ENCODE results near the gene MRPL51.

The MRPL51 gene

DNA sequence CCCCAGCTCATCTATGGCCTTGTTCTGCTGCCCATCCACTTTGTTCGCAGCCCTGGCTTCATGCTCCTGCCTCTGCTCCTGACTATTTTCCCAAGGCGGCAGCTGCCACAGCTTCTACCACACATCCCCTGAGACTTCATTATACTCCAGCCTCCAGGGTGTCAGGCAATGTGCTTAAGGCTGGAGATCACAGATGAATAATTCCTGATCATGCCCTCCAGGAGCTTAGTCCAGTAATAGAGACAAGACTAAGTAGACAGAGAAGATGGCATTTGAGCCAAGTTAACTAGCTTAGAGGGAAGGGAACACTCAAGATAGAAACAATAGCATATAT lies 34.1 kb downstream of the MRPL51 start:
- no peak overlapping the region for H3K27ac ChIP-seq (ENCODE audit: low read length)
- no peaks in the 10 kb centered on the region for H3K9me3 ChIP-seq (ENCODE audit: control insufficient read depth in 2 of 2, low read length in 2 of 2)
- no peak overlapping the region for H3K4me3 ChIP-seq (ENCODE audit: low read length in 2 of 2)
- no peak overlapping the region for H3K9ac ChIP-seq (ENCODE audit: low read length in 2 of 2)
- no peaks in the 10 kb centered on the region for H3K27me3 ChIP-seq (ENCODE audit: control insufficient read depth in 1 of 2, insufficient read depth in 2 of 2, low read length in 2 of 2)
- peaks cover 10% of the 10 kb centered on the region for H3K4me1 ChIP-seq (ENCODE audit: control insufficient read depth, insufficient read depth, low read length)
- peaks cover 59 to 66% of the 10 kb centered on the region in 2 donors for H3K36me3 ChIP-seq (ENCODE audit: control insufficient read depth in 2 of 2, insufficient read depth in 2 of 2, low read length in 2 of 2)

GRCh38 chr12:6458281-6459003 lies 34.6 kb downstream of the MRPL51 start:
- Histone ChIP-seq H3K27ac (ENCODE audit: low read length) (no peak overlapping the region), H3K9ac (ENCODE audit: low read length in 2 of 2) (no peak overlapping the region), H3K36me3 (ENCODE audit: control insufficient read depth in 2 of 2, insufficient read depth in 2 of 2, low read length in 2 of 2) (peaks cover 55 to 61% of the 10 kb centered on the region in 2 donors), H3K4me1 (ENCODE audit: control insufficient read depth, insufficient read depth, low read length) (peaks cover 9% of the 10 kb centered on the region), H3K4me3 (ENCODE audit: low read length in 2 of 2) (no peak overlapping the region), H3K27me3 (ENCODE audit: control insufficient read depth in 1 of 2, insufficient read depth in 2 of 2, low read length in 2 of 2) (no peaks in the 10 kb centered on the region), H3K9me3 (ENCODE audit: control insufficient read depth in 2 of 2, low read length in 2 of 2) (no peaks in the 10 kb centered on the region)

GRCh38 chr12:6457220-6457945 lies 35.7 kb downstream of the MRPL51 start:
- Histone ChIP-seq H3K9ac (ENCODE audit: low read length in 2 of 2) (no peak overlapping the region), H3K27me3 (ENCODE audit: control insufficient read depth in 1 of 2, insufficient read depth in 2 of 2, low read length in 2 of 2) (no peaks in the 10 kb centered on the region), H3K4me1 (ENCODE audit: control insufficient read depth, insufficient read depth, low read length) (peaks cover 17% of the 10 kb centered on the region), H3K9me3 (ENCODE audit: control insufficient read depth in 2 of 2, low read length in 2 of 2) (no peaks in the 10 kb centered on the region), H3K27ac (ENCODE audit: low read length) (no peak overlapping the region), H3K36me3 (ENCODE audit: control insufficient read depth in 2 of 2, insufficient read depth in 2 of 2, low read length in 2 of 2) (peaks cover 45 to 55% of the 10 kb centered on the region in 2 donors), H3K4me3 (ENCODE audit: low read length in 2 of 2) (no peak overlapping the region)

GRCh38 chr12:6452944-6453630 lies 40.0 kb downstream of the MRPL51 start:
- H3K27me3 ChIP-seq (ENCODE audit: control insufficient read depth in 1 of 2, insufficient read depth in 2 of 2, low read length in 2 of 2) = no peaks in the 10 kb centered on the region
- H3K4me3 ChIP-seq (ENCODE audit: low read length in 2 of 2) = peak overlapping the region; percentile 88 to 96
- H3K36me3 ChIP-seq (ENCODE audit: control insufficient read depth in 2 of 2, insufficient read depth in 2 of 2, low read length in 2 of 2) = peaks cover 16 to 17% of the 10 kb centered on the region in 2 donors
- H3K9ac ChIP-seq (ENCODE audit: low read length in 2 of 2) = peak overlapping the region; percentile 93 to 94
- H3K9me3 ChIP-seq (ENCODE audit: control insufficient read depth in 2 of 2, low read length in 2 of 2) = no peaks in the 10 kb centered on the region
- peaks cover 37% of the 10 kb centered on the region for H3K4me1 ChIP-seq (ENCODE audit: control insufficient read depth, insufficient read depth, low read length)
- H3K27ac ChIP-seq (ENCODE audit: low read length) = peak overlapping the region; percentile 98

GRCh38 chr12:6452245-6452943 lies 40.7 kb downstream of the MRPL51 start:
- Histone ChIP-seq H3K36me3 (ENCODE audit: control insufficient read depth in 2 of 2, insufficient read depth in 2 of 2, low read length in 2 of 2) (peaks cover 12 to 14% of the 10 kb centered on the region in 2 donors), H3K27me3 (ENCODE audit: control insufficient read depth in 1 of 2, insufficient read depth in 2 of 2, low read length in 2 of 2) (no peaks in the 10 kb centered on the region), H3K9ac (ENCODE audit: low read length in 2 of 2) (peak overlapping the region; percentile 93 to 94), H3K9me3 (ENCODE audit: control insufficient read depth in 2 of 2, low read length in 2 of 2) (no peaks in the 10 kb centered on the region), H3K4me1 (ENCODE audit: control insufficient read depth, insufficient read depth, low read length) (peaks cover 37% of the 10 kb centered on the region), H3K4me3 (ENCODE audit: low read length in 2 of 2) (peak overlapping the region; percentile 88 to 96), H3K27ac (ENCODE audit: low read length) (peak overlapping the region; percentile 98)

DNA sequence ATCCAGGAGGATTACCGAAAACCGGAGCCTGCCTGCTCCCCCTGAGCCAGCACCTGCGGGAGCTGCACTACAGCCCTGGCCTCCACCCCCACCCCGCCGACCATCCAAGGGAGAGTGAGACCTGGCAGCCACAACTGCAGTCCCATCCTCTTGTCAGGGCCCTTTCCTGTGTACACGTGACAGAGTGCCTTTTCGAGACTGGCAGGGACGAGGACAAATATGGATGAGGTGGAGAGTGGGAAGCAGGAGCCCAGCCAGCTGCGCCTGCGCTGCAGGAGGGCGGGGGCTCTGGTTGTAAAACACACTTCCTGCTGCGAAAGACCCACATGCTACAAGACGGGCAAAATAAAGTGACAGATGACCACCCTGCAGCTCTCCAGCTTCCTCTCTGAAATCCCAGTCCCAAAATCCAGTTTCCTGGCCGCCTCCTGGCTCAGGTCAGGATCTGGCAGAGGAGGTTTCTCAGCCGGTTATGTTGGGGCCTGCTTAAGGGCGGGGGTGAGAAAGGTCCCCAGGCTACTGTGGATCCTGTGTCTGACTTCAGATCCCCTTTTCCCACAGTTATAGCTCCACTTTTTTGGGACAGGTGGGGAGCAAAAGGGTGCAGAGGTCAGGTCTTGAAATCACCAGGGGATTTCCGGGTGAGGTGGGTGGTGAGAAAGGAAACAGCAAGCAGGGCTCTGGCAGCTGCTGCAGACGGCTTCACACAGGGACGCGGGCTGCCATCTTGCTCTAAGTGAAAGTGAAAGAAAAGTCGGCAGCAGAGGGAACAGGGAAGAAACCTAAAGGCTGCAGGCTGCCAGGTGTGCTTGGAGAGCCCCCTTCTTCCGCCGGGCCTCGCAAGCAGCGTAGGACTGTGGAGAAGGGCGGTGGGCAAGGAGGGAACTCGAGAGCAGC lies 41.5 kb downstream of the MRPL51 start, which contains the start of gene TAPBPL:
Gene TAPBPL (plus strand): TSS at position 695 of the 897 bp plus-strand sequence. CDS start 207 bp downstream, outside the sequence.
- H3K4me1 ChIP-seq (ENCODE audit: control insufficient read depth, insufficient read depth, low read length) = peaks cover 37% of the 10 kb centered on the region
- peak within 1 kb of the TSS; percentile 98 for H3K27ac ChIP-seq (ENCODE audit: low read length)
- no peaks in the 10 kb centered on the region for H3K27me3 ChIP-seq (ENCODE audit: control insufficient read depth in 1 of 2, insufficient read depth in 2 of 2, low read length in 2 of 2)
- peak within 1 kb of the TSS; percentile 88 to 96 for H3K4me3 ChIP-seq (ENCODE audit: low read length in 2 of 2)
- peaks cover 10 to 12% of the 10 kb centered on the region in 2 donors for H3K36me3 ChIP-seq (ENCODE audit: control insufficient read depth in 2 of 2, insufficient read depth in 2 of 2, low read length in 2 of 2)
- H3K9me3 ChIP-seq (ENCODE audit: control insufficient read depth in 2 of 2, low read length in 2 of 2) = no peaks in the 10 kb centered on the region
- H3K9ac ChIP-seq (ENCODE audit: low read length in 2 of 2) = peak within 1 kb of the TSS; percentile 93 to 94

DNA sequence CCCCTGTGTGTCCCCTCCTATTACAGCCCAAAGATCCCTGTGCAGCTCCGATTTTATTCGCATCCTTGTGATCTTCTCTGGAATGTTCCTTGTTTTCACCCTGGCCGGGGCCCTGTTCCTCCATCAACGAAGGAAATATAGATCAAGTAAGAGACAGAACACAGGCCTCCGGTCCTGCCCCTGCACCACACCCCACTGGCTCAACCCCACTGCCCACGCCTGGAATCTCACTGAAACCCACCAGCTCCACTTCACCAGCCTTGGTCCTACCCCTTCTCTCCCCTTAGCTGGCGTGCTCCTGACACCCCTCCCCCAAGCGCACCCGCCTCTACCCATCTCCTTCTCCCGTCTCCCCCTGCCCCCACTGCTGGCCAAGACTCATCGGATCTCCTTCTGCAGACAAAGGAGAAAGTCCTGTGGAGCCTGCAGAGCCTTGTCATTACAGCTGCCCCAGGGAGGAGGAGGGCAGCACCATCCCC lies 42.2 kb downstream of the MRPL51 start:
- H3K36me3 ChIP-seq (ENCODE audit: control insufficient read depth in 2 of 2, insufficient read depth in 2 of 2, low read length in 2 of 2) = peaks cover 16 to 18% of the 10 kb centered on the region in 2 donors
- H3K27ac ChIP-seq (ENCODE audit: low read length) = peak overlapping the region; percentile 98
- H3K4me1 ChIP-seq (ENCODE audit: control insufficient read depth, insufficient read depth, low read length) = peaks cover 37% of the 10 kb centered on the region
- no peaks in the 10 kb centered on the region for H3K9me3 ChIP-seq (ENCODE audit: control insufficient read depth in 2 of 2, low read length in 2 of 2)
- H3K27me3 ChIP-seq (ENCODE audit: control insufficient read depth in 1 of 2, insufficient read depth in 2 of 2, low read length in 2 of 2) = no peaks in the 10 kb centered on the region
- peak overlapping the region; percentile 88 to 96 for H3K4me3 ChIP-seq (ENCODE audit: low read length in 2 of 2)
- peak overlapping the region; percentile 93 to 94 for H3K9ac ChIP-seq (ENCODE audit: low read length in 2 of 2)

GRCh38 chr12:6450091-6450868 lies 42.8 kb downstream of the MRPL51 start:
- Histone ChIP-seq H3K4me1 (ENCODE audit: control insufficient read depth, insufficient read depth, low read length) (peaks cover 37% of the 10 kb centered on the region), H3K27me3 (ENCODE audit: control insufficient read depth in 1 of 2, insufficient read depth in 2 of 2, low read length in 2 of 2) (no peaks in the 10 kb centered on the region), H3K27ac (ENCODE audit: low read length) (peak overlapping the region; percentile 98), H3K9ac (ENCODE audit: low read length in 2 of 2) (peak overlapping the region; percentile 93 to 94), H3K36me3 (ENCODE audit: control insufficient read depth in 2 of 2, insufficient read depth in 2 of 2, low read length in 2 of 2) (peaks cover 18 to 21% of the 10 kb centered on the region in 2 donors), H3K9me3 (ENCODE audit: control insufficient read depth in 2 of 2, low read length in 2 of 2) (no peaks in the 10 kb centered on the region), H3K4me3 (ENCODE audit: low read length in 2 of 2) (peak overlapping the region; percentile 88 to 96)
